ENCODE measurements around the gene CAST. TPM values are rescaled to one million over a fixed set of nuclear protein-coding genes. Genes with fewer than 3 reads are reported as not detected.

CAST gene
- polyA plus RNA-seq, 2 donors, result 205 to 245 TPM

- H3K27ac ChIP-seq (ENCODE audit: low read depth in 2 of 2, low read length in 1 of 2), result peak overlapping the region; percentile 99 to 100
These were observed 1.4 kb downstream of the CAST start for GRCh38 chr5:96663608-96664007.

GRCh38 chr5:96664669-96665068 lies 2.5 kb downstream of the CAST start:
- Histone ChIP-seq H3K27me3 (ENCODE audit: control insufficient read depth in 1 of 2, insufficient read depth in 2 of 2, low read length in 2 of 2) (no peaks in the 10 kb centered on the region), H3K36me3 (ENCODE audit: control insufficient read depth in 2 of 2, insufficient read depth in 2 of 2, low read length in 1 of 2) (peaks cover 2 to 3% of the 10 kb centered on the region in 2 donors), H3K9me3 (ENCODE audit: control insufficient read depth in 2 of 2, insufficient read depth in 1 of 2, low read depth in 1 of 2, low read length in 1 of 2) (no peaks in the 10 kb centered on the region), H3K27ac (ENCODE audit: low read depth in 2 of 2, low read length in 1 of 2) (no peak overlapping the region), H3K4me1 (ENCODE audit: control insufficient read depth in 2 of 2, insufficient read depth in 2 of 2, low read length in 1 of 2) (peaks cover 0 to 6% of the 10 kb centered on the region in 2 donors), H3K4me3 (ENCODE audit: low read depth in 1 of 2, low read length in 2 of 2) (peak overlapping the region in 1 of 2 donors; percentile 90)

More at GRCh38 chr5:96663608-96664007, 1.4 kb downstream of the CAST start:
- Histone ChIP-seq H3K36me3 (ENCODE audit: control insufficient read depth in 2 of 2, insufficient read depth in 2 of 2, low read length in 1 of 2) (peaks cover 0 to under 1% of the 10 kb centered on the region in 2 donors), H3K4me1 (ENCODE audit: control insufficient read depth in 2 of 2, insufficient read depth in 2 of 2, low read length in 1 of 2) (peaks cover 0 to 3% of the 10 kb centered on the region in 2 donors), H3K4me3 (ENCODE audit: low read depth in 1 of 2, low read length in 2 of 2) (peak overlapping the region; percentile 86 to 90), H3K9me3 (ENCODE audit: control insufficient read depth in 2 of 2, insufficient read depth in 1 of 2, low read depth in 1 of 2, low read length in 1 of 2) (no peaks in the 10 kb centered on the region), H3K27me3 (ENCODE audit: control insufficient read depth in 1 of 2, insufficient read depth in 2 of 2, low read length in 2 of 2) (no peaks in the 10 kb centered on the region)
- WGBS, 2 donors, result 26 to 54% methylated on average over 6 of the region's 6 CpGs

- peaks cover 2 to 3% of the 10 kb centered on the region in 2 donors for H3K36me3 ChIP-seq (ENCODE audit: control insufficient read depth in 2 of 2, insufficient read depth in 2 of 2, low read length in 1 of 2)
- H3K4me1 ChIP-seq (ENCODE audit: control insufficient read depth in 2 of 2, insufficient read depth in 2 of 2, low read length in 1 of 2), result peaks cover 3% of the 10 kb centered on the region in 2 donors
- no peak overlapping the region for H3K4me3 ChIP-seq (ENCODE audit: low read depth in 1 of 2, low read length in 2 of 2)
- H3K9me3 ChIP-seq (ENCODE audit: control insufficient read depth in 2 of 2, insufficient read depth in 1 of 2, low read depth in 1 of 2, low read length in 1 of 2), result no peaks in the 10 kb centered on the region
- H3K27ac ChIP-seq (ENCODE audit: low read depth in 2 of 2, low read length in 1 of 2), result no peak overlapping the region
- no peaks in the 10 kb centered on the region for H3K27me3 ChIP-seq (ENCODE audit: control insufficient read depth in 1 of 2, insufficient read depth in 2 of 2, low read length in 2 of 2)
- 82 to 87% methylated on average over 2 of the region's 2 CpGs for WGBS, 2 donors
These were observed 6.5 kb downstream of the CAST start for GRCh38 chr5:96668725-96669124.

- H3K4me1 ChIP-seq (ENCODE audit: control insufficient read depth in 2 of 2, insufficient read depth in 2 of 2, low read length in 1 of 2), result peaks cover 3% of the 10 kb centered on the region in 2 donors
- no peaks in the 10 kb centered on the region for H3K27me3 ChIP-seq (ENCODE audit: control insufficient read depth in 1 of 2, insufficient read depth in 2 of 2, low read length in 2 of 2)
- 82 to 92% methylated on average over 3 of the region's 3 CpGs for WGBS, 2 donors
- H3K4me3 ChIP-seq (ENCODE audit: low read depth in 1 of 2, low read length in 2 of 2), result no peak overlapping the region
- H3K27ac ChIP-seq (ENCODE audit: low read depth in 2 of 2, low read length in 1 of 2), result no peak overlapping the region
- peaks cover 2 to 3% of the 10 kb centered on the region in 2 donors for H3K36me3 ChIP-seq (ENCODE audit: control insufficient read depth in 2 of 2, insufficient read depth in 2 of 2, low read length in 1 of 2)
- H3K9me3 ChIP-seq (ENCODE audit: control insufficient read depth in 2 of 2, insufficient read depth in 1 of 2, low read depth in 1 of 2, low read length in 1 of 2), result no peaks in the 10 kb centered on the region
These were observed 7.7 kb downstream of the CAST start for GRCh38 chr5:96669909-96670308.

- WGBS, 2 donors, result 94 to 97% methylated on average over 5 of the region's 5 CpGs
- Histone ChIP-seq H3K27me3 (ENCODE audit: control insufficient read depth in 1 of 2, insufficient read depth in 2 of 2, low read length in 2 of 2) (no peaks in the 10 kb centered on the region), H3K36me3 (ENCODE audit: control insufficient read depth in 2 of 2, insufficient read depth in 2 of 2, low read length in 1 of 2) (peaks cover 2 to 3% of the 10 kb centered on the region in 2 donors), H3K4me3 (ENCODE audit: low read depth in 1 of 2, low read length in 2 of 2) (no peak overlapping the region), H3K9me3 (ENCODE audit: control insufficient read depth in 2 of 2, insufficient read depth in 1 of 2, low read depth in 1 of 2, low read length in 1 of 2) (no peaks in the 10 kb centered on the region), H3K4me1 (ENCODE audit: control insufficient read depth in 2 of 2, insufficient read depth in 2 of 2, low read length in 1 of 2) (peaks cover 3% of the 10 kb centered on the region in 2 donors), H3K27ac (ENCODE audit: low read depth in 2 of 2, low read length in 1 of 2) (no peak overlapping the region)
These were observed 9.3 kb downstream of the CAST start for GRCh38 chr5:96671441-96671840.

GRCh38 chr5:96673127-96673526 lies 11.0 kb downstream of the CAST start:
- no peaks in the 10 kb centered on the region for H3K9me3 ChIP-seq (ENCODE audit: control insufficient read depth in 2 of 2, insufficient read depth in 1 of 2, low read depth in 1 of 2, low read length in 1 of 2)
- H3K36me3 ChIP-seq (ENCODE audit: control insufficient read depth in 2 of 2, insufficient read depth in 2 of 2, low read length in 1 of 2), result peaks cover 2 to 3% of the 10 kb centered on the region in 2 donors
- no peak overlapping the region for H3K27ac ChIP-seq (ENCODE audit: low read depth in 2 of 2, low read length in 1 of 2)
- no peak overlapping the region for H3K4me3 ChIP-seq (ENCODE audit: low read depth in 1 of 2, low read length in 2 of 2)
- peaks cover 3% of the 10 kb centered on the region in 2 donors for H3K4me1 ChIP-seq (ENCODE audit: control insufficient read depth in 2 of 2, insufficient read depth in 2 of 2, low read length in 1 of 2)
- no peaks in the 10 kb centered on the region for H3K27me3 ChIP-seq (ENCODE audit: control insufficient read depth in 1 of 2, insufficient read depth in 2 of 2, low read length in 2 of 2)

GRCh38 chr5:96675882-96676281 lies 13.7 kb downstream of the CAST start:
- Histone ChIP-seq H3K4me3 (ENCODE audit: low read depth in 1 of 2, low read length in 2 of 2) (no peak overlapping the region), H3K4me1 (ENCODE audit: control insufficient read depth in 2 of 2, insufficient read depth in 2 of 2, low read length in 1 of 2) (no peaks in the 10 kb centered on the region), H3K9me3 (ENCODE audit: control insufficient read depth in 2 of 2, insufficient read depth in 1 of 2, low read depth in 1 of 2, low read length in 1 of 2) (no peaks in the 10 kb centered on the region), H3K36me3 (ENCODE audit: control insufficient read depth in 2 of 2, insufficient read depth in 2 of 2, low read length in 1 of 2) (no peaks in the 10 kb centered on the region), H3K27me3 (ENCODE audit: control insufficient read depth in 1 of 2, insufficient read depth in 2 of 2, low read length in 2 of 2) (no peaks in the 10 kb centered on the region), H3K27ac (ENCODE audit: low read depth in 2 of 2, low read length in 1 of 2) (no peak overlapping the region)
- WGBS, 2 donors, result 83 to 85% methylated on average over 1 of the region's 1 CpG

GRCh38 chr5:96677496-96677895 lies 15.3 kb downstream of the CAST start:
- Histone ChIP-seq H3K27me3 (ENCODE audit: control insufficient read depth in 1 of 2, insufficient read depth in 2 of 2, low read length in 2 of 2) (no peaks in the 10 kb centered on the region), H3K9me3 (ENCODE audit: control insufficient read depth in 2 of 2, insufficient read depth in 1 of 2, low read depth in 1 of 2, low read length in 1 of 2) (no peaks in the 10 kb centered on the region), H3K4me3 (ENCODE audit: low read depth in 1 of 2, low read length in 2 of 2) (no peak overlapping the region), H3K36me3 (ENCODE audit: control insufficient read depth in 2 of 2, insufficient read depth in 2 of 2, low read length in 1 of 2) (no peaks in the 10 kb centered on the region), H3K27ac (ENCODE audit: low read depth in 2 of 2, low read length in 1 of 2) (no peak overlapping the region), H3K4me1 (ENCODE audit: control insufficient read depth in 2 of 2, insufficient read depth in 2 of 2, low read length in 1 of 2) (no peaks in the 10 kb centered on the region)
- 77 to 78% methylated on average over 2 of the region's 2 CpGs for WGBS, 2 donors

- Histone ChIP-seq H3K4me3 (ENCODE audit: low read depth in 1 of 2, low read length in 2 of 2) (no peak overlapping the region), H3K4me1 (ENCODE audit: control insufficient read depth in 2 of 2, insufficient read depth in 2 of 2, low read length in 1 of 2) (no peaks in the 10 kb centered on the region), H3K9me3 (ENCODE audit: control insufficient read depth in 2 of 2, insufficient read depth in 1 of 2, low read depth in 1 of 2, low read length in 1 of 2) (no peaks in the 10 kb centered on the region), H3K36me3 (ENCODE audit: control insufficient read depth in 2 of 2, insufficient read depth in 2 of 2, low read length in 1 of 2) (no peaks in the 10 kb centered on the region), H3K27me3 (ENCODE audit: control insufficient read depth in 1 of 2, insufficient read depth in 2 of 2, low read length in 2 of 2) (no peaks in the 10 kb centered on the region), H3K27ac (ENCODE audit: low read depth in 2 of 2, low read length in 1 of 2) (no peak overlapping the region)
- 74 to 85% methylated on average over 4 of the region's 4 CpGs for WGBS, 2 donors
These were observed 17.1 kb downstream of the CAST start for GRCh38 chr5:96679293-96679692.

GRCh38 chr5:96680759-96681470 lies 18.7 kb downstream of the CAST start:
- Histone ChIP-seq H3K4me3 (ENCODE audit: low read depth in 1 of 2, low read length in 2 of 2) (no peak overlapping the region), H3K36me3 (ENCODE audit: control insufficient read depth in 2 of 2, insufficient read depth in 2 of 2, low read length in 1 of 2) (no peaks in the 10 kb centered on the region), H3K4me1 (ENCODE audit: control insufficient read depth in 2 of 2, insufficient read depth in 2 of 2, low read length in 1 of 2) (no peaks in the 10 kb centered on the region), H3K27me3 (ENCODE audit: control insufficient read depth in 1 of 2, insufficient read depth in 2 of 2, low read length in 2 of 2) (no peaks in the 10 kb centered on the region), H3K9me3 (ENCODE audit: control insufficient read depth in 2 of 2, insufficient read depth in 1 of 2, low read depth in 1 of 2, low read length in 1 of 2) (no peaks in the 10 kb centered on the region), H3K27ac (ENCODE audit: low read depth in 2 of 2, low read length in 1 of 2) (no peak overlapping the region)
- 58 to 68% methylated on average over 11 of the region's 11 CpGs for WGBS, 2 donors

All from esophagus (tissue), 2 donors.